Activated CD4-positive, alpha-beta T cell treated with anti-CD3 and anti-CD28 coated beads, Interleukin-2, amount 50 U/mL, for 24 hours (primary cell): ENCODE results near the gene CRACR2B.

ENCODE experiments used
- DNase-seq, 2 donors: peaks; one replicate each; pipeline ENCODE4 v3.0.0-alpha.2; 2020; ENCODE audit warnings: low read depth in 1 of 2, low spot score in 1 of 2

CRACR2B gene

DNA sequence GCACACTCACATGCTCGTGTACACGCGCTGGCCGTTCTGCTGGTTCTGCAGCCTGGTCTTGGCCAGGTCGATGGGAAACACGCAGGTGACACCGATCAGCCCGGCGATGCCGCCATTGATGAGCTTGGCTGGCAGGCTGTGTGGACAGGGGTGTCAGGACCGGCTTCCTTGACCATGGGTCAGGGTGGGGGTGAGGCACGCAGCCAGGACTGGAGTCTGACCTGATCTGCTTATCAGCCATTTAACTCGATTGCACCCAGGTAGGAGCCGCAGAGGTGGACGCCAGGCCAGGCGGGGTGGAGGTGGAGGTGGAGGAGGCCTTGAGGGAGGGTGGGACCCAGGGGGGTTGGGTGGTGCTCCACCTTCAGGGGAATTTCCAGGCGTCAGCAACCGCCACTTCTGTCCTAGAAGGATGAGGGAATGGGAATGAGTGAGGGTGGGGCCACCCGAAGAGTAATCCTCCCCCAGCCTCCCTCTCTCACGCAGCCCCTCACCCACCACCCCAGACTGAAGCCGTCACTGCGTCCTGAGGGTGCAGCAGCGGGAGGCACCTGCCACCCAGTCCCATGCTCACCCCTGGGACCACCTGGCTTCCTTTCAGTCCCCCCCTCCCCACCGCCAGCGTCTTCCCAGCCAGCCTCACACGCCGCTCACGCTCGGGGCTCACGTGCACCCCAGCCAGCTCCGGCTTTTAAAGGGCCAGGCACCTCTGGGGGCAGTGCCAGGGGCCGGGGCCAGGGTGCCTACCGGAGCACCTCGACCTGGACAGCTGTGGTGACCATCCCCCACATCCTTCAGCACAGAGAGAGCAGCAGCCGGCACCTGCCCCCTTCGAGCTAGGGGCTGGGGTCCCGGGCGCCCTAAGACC lies 32.7 kb upstream of the CRACR2B start:
- DNase-seq: no peak

DNA sequence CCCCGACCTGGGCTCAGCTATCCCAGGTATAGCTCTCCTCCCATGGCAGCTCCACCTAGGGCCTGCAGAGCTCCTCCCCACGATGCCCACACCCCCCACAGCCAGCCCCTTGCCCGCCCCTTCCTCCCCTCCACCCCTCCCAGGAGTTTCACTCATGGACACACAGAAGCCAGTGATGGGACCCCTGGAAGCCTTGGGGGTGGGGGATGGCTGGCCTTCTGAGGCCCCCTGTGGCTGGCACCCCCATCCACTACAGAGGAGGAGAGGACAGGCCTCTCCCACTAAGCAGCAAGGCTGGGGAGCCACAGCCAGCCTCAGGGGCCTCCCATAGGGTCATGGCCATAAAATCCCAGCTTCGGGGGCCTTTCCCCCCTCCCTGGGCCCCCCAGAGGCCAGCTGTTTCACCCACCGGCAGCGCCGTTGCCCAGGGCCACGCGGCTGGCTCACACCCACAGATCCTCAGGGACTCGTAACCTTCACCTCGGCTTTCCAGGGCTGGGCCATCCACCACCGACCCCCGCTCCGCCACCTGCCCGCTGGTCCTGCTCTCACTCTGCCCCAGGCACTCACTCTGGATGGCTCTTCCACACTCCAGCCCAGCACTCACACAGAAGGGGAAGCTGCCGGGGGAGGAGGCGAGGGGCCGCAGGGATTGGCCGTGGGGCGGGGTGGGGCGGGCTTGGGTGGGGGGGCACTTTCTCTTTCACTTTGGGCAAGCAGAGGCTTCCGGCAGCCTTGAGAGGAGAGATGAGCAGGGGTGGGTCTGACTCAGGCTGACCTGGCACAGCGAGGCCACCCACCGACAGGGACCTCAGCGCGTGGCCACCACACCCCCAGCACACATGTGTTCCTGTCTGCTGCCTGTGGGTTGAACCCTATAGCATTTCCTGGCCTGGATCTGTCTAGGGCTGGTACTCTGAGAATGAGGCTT lies 31.8 kb upstream of the CRACR2B start:
- peak; percentile 65 to 79 for DNase-seq

DNA sequence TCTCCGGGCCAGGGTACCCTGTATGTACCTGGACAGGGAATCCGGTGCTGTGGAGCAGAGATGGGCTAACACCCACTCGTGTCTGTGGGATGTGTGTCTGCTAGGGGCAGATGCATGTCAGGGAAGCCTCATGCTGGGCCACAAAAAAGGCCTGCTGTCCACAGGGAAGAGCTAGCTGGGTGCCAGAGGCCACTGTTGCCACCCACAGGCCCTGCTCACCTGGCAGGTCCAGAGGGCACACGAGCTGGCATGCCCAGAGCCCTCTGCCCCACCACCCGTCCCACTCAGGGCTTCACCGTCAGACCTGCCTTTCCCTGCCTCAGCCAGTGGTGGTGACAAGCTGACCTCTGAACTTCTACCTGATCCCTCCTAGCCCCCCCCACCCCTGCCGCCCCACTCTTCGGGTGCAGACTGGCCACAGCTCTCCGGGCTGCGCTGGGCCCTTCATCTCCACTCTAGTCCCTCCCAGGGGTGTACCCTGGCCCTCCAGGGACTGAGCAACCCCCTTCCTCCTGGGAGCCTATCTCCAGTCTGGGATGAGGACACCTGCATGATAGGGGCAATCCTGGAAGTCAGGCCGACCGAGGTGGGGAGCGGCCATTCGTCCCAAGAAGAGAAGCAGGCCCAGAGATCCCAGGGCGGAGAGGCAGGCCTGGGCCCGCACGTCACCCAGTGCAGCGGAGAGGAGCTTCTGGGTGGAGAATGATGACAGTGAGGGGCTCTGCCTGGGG lies 31.0 kb upstream of the CRACR2B start:
- no peak for DNase-seq

DNA sequence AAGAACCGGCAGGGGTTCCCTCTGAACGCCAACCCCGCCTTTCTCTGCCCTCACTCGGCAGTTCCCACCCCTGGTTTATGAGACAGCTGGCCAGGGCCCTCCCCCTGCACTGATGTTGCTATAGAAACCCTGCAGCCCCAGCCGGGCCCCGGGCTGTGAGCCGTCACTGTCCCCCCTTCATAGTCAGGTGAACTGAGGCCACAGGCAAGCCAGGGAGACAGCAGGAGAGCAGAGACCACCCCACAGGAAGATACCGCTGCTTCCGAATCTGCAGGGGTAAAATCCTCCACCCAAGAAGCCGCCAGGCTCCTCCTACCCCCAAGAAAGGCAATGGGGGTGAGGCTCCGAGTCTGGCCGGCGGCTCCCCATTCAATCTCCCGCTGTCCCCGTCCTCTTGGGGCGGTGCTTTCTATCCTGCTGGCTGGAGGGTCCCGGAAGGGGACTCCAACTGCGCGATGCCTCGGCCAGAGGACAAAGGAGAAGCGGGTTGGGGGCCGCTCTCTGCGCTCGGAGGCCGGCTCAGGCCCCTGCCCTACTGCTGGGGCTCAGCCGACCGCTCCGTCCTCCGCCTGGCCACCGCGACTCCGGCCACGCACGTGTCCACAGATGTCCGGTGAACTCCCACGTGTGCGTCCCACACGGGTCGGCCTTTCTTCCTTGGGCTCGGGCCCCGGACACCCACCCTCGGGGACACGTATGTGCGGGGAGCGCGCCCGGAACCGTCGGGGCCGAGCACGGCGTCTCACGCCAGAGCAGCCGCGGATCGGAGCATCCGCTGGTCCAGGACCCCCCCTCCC lies 30.2 kb upstream of the CRACR2B start:
- DNase-seq: peak; percentile 43 to 67

DNA sequence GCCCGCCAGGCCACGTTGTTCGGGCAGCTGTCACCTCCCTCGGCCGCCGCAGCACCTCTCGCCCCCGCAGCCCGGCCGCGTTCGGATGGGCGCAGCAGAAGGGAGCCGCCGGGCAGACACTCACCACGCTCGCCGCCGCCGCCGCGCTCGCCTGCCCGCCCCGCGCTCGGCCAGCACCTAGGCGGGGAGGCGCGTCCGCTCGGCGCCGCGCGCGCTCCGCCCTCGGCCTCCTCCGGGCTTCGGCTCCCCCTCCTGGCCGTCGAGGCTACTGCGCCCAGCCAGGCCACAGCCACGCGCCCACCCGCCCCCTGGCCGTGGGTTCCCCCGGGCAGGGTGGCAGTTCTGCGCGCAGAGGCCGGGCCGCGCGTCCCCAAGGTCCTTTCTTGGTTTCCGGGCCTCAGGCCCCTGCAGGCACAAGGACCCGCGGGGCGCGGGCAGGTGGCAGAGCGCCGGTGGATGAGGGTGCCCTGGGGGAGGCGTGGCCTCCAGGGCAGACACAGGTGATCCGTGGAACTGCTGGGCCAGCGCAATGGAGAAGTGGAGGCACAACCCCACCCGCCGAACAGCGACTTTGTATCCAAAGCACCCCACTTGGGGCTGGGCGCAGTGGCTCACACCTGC lies 29.5 kb upstream of the CRACR2B start, which contains the start of gene SLC25A22:
Gene SLC25A22 (minus strand): TSS at position 189 of the 621 bp plus-strand sequence. CDS start 3,275 bp downstream, outside the sequence.
- peak; percentile 69 to 74 for DNase-seq

DNA sequence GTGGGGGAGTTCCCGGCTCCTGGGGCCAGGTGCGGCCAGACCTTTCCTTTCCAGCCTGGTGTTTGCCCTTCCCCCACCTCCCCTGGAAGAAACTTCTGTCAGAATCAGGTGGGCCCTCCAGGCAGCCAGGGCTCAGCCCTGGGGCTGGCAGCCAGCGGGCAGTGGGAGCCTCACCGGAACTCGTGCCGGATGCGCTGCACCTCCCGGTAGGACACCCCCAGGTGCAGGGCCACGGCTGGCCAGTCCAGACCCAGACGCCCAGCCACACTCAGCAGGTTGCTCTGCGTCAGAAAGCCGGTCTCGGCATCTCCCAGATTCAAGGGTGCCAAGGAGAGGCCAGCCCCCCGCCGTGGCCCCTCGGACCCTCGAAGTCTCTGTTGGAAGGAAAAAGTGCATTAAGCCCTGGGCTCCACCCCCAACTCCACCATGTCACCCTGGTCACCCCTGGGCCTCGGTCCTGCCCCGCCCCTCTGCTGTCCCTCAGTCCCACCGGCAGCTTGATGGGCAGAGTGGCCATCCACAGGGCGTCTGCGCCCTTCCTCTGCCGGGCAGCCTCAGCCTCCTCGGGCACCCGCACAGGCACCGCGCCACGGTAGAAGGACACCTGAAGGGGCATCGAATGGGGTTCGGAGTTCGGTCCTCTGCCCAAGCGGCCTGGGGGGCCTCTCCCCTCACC lies 27.9 kb upstream of the CRACR2B start:
- DNase-seq: no peak

DNA sequence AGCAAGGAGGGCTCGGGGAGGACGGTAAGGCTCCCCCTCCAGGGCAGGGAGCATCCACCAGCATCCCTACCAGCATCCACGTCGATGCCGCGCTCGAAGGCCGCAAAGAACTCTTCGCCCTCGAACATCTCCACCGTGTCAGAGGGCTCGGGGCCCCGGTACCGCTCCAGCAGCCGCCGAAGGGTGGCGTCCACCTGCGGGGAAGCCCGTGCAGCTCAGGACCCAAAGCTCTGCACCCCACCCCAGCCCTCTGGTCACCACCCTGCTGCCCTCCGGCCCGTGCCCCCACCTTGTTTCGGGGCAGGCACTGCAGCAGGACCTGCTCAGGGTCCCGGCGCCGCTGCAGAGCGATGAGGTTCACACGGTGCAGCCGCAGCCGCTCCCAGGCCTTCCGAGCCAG lies 27.2 kb upstream of the CRACR2B start:
- DNase-seq: no peak

DNA sequence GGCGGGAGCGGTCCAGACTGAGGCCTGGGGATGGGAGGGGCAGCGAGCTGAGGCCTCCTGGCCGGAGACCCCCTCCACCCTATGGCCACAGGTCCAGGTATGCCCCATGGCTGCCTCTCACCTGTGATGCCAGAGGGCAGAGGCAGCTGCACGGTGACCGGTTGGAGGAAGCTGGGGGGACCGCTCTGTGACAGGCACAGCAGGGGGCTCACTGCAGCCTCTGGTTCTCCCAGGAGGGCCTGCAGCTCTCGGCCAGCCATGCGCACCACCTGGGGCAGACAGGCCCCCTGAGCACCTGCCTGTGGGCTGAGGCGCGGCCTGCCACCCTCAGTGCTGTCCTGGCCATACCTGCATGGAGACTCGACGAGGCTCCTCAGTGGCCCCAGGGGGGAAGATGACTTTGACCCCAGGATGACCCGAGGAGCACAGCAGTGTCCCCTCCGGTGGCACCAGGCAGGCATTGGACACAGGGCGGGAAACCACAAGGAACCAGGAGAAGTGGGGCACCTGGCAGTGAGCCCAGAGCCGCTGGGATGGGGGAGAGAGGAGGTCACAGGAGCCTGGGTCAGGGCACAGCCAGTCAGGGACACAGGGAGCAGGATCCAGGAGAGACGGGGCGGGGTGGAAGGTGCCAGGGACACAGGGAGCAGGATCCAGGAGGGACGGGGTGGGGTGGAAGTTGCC lies 26.5 kb upstream of the CRACR2B start:
- no peak for DNase-seq

DNA sequence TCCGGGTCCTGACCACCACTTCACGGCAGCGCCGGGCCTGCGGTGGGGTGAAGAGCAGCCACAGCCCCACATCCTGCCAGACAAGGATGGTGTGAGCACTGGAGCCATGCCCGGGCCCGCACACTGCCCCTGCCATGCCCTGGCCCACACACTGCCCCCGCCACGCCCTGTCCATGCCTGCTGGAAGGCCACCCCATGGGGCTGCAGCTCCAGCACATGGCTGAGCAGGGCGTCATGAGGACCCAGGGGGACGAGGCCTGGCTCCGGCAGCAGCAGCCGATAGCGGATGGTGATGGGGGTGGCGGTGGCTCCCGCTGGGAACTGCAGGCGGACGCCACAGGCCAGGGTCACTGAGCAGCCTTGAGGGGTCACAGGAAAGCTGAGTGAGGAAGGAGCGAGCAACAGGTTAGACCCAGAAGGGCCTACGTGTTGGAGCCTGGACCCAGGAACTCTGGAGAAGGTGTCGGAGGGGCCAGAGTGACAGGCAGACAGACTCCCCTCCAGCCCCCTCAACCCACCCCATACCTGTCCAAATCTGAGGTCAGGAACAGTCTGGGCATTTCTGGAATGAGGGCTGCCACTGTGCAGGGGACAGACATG lies 25.6 kb upstream of the CRACR2B start:
- no peak for DNase-seq

DNA sequence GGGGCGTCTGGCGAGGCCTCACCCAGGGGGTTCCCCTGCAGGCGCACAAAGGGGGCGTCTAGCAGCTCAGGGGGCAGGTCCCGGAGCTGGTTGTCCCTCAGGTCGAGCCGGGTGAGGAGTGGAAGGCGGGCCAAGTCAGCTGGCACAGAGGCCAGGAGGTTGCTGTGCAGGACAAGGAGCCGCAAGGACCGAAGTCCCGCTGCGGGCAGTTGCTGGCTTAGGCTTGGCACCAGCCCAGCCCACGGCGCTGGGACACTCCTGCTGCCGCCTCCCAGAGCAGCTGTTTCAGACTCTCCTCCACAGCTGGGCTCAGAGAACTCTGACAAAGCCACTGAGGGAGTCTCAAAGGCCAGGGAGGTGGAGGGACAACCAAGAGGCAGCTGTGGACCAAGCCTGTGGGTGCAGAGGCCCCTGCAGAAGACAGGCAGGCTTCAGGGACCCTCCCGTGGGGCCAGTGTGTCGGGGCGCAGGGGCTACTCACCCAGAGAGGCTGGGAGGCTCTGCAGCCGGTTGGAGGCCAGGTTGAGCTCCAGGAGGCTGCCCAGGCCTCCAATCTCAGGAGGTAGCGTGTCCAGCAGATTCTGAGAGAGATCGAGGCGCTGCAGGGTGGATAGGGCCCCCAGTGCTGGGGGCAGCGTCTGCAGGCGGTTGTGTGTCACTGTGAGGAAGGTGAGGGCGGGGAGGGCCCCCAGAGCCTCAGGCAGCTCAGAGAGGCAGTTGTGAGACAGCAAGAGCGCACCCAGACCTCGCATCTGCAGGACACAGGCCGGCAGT lies 24.8 kb upstream of the CRACR2B start:
- DNase-seq: no peak

DNA sequence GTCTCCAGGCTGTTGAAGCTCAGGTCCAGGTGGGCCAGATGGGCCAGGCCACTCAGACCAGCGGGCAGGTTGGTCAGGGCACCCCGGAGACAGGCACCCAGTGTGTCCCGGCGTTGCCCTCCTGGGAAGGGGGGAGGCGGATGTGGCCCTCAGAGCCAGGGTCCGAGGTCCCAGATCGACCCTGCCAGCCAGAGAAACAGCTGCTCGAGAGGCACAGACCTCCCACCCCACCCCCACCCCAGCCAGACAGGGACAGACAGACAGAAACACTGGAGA lies 24.3 kb upstream of the CRACR2B start:
- no peak for DNase-seq

DNA sequence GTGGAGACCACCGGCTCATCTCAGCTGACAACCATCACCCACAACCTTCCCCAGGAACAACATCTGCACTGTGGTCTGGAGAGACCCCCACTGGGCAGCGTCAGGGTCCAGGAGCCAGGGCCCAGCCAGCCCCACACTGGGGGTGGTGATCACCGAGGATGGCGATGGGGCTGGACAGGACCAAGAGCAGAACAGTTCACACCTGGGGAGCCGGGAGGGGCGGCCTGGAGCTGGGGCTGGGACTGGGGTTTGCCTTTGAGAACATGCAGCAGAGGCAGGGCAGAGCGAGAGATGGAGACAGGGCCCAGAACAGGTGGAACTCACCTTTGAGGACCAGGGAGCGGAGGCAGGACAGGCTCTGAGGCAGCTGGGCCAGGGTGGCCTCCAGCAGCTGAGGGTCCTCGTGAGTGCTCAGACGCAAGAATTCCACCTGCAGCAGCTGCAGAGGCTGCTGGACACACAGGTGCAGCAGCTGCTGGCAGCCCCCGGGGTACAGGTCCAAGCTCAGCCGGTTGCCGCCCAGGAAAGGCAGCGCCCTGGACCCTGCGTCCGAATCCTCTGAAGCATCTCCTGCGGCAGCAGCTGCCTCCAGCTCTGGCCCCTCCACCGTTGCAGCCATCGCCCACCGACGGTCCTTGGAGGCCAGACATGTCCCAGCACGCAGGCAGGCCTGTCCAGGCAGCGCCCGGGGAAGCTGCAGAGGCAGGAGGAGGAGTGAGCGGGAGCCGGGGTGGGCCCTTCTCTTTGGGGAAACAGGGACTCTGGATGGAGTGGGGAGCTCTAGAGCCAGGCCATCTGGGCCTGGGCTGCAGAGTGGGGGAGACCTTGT lies 23.7 kb upstream of the CRACR2B start:
- no peak for DNase-seq

DNA sequence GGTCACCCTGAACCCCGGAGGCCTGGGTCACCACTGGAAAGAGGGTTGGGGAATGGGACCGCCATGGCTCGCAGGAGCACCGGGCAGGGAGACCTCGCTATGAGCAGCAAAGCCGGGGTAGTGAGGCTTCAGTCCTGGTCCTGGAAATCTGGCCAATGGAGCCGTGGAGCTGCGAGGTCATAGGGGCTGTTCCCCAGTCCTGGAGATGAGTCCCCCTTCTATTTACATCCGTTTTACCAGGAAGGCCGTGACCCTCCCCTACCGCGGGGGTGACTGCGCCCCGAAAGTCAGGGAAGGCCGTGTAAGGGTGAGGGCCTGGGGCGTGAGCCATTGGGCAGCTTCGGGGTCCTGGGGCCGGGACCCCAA lies 23.1 kb upstream of the CRACR2B start:
- no peak for DNase-seq

DNA sequence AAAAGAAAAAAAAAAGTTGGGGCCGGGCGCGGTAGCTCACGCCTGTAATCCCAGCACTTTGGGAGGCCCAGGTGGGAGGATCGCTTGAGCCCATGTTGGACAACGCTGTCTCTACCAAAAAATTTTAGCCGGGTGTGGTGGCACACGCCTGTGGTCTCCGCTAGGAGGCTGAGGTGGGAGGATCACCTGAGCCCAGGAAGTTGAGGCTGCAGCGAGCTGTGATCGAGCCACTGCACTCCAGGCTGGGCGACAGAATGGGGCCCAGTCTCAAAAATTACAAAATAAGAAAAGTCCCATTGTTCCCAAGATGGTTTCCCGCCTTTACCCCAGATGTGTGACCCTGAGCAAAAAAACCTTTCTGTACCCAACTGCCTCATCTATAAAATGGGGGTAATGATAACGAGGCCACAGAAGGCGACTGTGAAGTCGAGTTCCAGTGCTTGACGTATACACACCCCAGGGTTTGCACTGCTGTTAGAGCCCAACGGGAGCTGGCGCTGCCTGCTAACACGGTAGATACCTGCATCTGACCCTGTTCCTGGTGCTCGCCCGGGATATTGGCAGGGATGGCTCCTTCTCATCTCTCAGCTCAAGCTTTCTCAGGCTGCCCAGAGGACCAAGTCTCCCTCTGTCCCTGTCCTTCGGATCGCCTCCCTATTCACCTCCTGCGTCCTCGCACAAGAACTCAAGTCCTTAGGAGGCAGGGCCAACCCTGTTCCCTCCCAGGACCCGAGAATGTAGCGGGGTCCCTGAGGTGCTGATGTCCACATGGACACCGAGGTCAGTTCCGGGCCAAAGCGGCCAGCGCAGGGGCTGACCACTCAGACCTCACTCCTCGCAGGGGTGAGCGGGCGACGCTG lies 19.1 kb upstream of the CRACR2B start:
- no peak for DNase-seq

DNA sequence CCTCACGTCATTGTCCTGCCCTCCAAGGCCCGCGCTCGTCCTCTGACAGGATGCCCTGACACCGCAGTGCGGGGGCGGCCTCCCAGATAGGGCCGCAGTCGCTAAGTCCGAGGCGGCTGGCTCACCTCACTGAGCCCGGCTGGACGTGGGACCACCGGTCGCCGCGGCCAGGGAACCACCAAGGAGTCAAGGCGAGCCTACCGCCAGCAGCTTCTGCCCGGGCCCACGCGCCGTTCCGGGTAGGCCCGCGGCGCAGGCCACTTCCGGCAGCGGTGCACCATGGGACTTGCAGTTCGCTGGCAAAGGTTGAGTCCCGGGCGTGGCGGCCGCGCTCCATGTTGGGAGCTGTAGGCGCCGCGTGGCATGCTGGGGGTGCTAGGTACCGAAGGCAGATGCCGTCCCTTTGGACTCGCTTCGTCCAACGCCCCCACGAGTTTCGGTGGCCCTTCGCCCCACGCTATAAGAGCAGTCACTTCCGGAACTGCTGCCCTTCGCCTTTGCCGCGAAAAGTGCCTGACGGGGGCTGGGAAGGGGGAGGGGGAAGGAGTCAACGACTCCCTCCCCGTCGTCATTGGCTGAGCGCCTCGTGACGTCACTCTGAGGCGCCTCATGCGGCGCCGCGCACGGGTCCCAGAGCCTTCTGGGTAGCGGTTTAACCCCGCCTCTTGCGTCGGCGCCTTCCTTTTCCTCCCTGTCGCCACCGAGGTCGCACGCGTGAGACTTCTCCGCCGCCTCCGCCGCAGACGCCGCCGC lies 18.3 kb upstream of the CRACR2B start, which contains the start of gene RPLP2:
Gene RPLP2 (plus strand): TSS at position 681 of the 753 bp plus-strand sequence. CDS start 268 bp downstream, outside the sequence.
- DNase-seq: peak; percentile 97 to 98
